CD4-positive, alpha-beta T cell treated with Interleukin-6 at 100 ng/mL for 8 hours (primary cell): Measurements from ENCODE around the gene CFAP92.

Source experiments
- DNase-seq: peaks from one replicate; pipeline ENCODE4 v3.0.0-alpha.2; 2020; ENCODE audit warnings: mixed read lengths, low spot score

CFAP92 gene

GRCh38 chr3:129006864-129007263 is 13.0 kb upstream of the CFAP92 start:
- DNase-seq, result no peak

GRCh38 chr3:129005526-129006303 is 11.8 kb upstream of the CFAP92 start:
- DNase-seq, result no peak

DNA sequence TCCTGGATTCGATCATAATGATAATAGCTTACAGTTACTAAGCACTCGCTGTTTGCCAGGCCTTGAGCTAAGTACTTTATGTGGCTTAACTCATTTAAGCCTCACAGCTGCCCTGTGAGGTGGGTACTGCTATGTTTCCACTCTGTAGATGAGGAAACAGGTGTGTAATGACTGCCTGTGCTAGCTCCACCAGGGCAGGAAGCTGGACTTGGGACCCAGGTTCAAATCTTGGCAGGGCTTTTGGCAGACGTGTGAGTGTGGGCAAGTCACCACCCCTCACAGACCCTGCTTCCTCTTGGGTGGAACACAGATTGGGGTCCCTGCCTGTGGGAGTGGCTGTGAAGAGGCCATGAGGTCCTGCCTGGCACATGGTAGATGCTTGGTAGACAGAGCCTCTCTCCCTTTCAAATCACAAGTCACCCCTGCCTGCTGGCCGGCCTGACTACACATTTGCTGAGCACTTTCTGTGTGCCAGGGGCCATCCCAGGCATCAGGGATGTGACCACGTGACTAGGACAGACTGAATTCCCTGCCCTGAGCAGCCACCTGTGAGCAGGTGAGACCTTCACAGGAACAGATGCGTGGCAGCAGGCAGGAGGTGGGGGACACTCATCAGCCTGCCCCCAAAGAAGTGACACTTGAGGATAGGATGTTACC is 10.9 kb upstream of the CFAP92 start:
- no peak for DNase-seq

DNA sequence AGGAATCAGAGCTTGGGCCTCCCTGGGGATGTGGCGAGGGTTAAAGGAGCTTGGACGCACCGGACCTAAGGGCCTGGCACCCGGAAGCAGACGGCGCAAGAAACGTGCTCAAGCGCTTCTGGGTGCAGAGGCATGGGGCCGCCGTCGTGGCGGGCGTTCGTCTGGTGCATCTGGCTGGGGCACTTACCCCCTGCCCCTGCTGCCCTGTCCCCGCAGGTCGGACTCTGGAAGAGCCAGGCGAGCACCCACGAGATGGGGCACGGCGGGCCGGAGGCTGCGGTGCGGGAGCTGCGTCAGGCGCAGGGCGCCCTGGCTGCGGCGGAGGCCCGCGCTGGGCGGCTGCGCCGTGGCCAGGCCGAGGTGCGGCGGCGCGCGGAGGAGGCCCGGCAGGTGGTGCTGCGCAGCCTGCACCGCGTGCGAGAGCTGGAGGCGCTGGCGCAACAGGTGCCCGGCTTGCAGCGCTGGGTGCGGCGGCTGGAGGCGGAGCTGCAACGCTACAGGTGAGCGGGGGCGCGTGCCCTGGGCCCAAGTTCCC is 9.8 kb upstream of the CFAP92 start:
- peak; percentile 58 for DNase-seq

DNA sequence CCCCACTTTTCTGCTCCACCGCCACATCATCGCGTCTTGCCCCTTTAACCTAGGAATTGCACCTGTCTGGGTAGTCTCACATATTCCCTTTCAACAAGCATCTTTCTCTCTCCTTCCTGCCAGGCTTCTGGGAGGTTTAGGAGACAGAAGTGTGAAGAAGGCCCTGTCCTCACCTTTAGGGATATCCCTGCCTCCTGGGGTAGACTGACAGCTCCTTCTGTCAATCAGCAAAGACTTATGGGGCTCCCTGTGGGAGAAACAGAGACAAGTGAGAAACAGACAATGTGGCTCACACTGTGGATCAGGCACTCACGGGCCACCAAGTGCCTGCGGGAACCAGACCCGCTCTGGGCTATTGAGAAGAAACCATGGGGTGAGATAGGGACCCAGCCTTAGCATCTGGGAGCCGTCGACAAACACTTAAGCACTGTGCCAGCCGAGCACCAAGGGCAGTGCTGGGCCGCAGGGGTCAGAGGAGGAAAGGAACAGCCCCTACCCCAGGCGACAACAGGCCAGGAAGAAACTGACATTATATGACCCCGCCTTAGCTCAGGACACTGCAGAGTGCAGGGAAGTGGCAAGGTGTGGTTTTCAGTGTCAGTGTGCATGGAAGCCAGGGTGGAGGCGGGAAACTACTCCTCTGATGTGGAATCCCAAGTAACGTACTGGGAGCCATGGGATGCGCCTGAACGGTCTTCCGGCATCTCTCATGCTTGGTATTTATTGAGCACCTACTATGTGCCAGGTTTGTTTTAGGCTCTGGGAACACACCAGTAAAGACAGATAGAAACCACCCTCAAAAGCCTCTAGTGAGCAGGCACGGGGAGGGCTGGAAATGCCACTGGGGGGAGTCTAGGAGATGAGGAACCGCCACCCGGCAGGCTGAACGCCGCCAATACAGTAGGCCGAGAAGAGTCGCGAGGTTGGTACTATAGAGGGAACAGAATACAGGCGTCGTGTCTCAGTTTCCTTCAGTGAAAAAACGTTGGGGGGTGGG is 9.0 kb upstream of the CFAP92 start:
- no peak for DNase-seq

- DNase-seq, result no peak
Measured at GRCh38 chr3:129001806-129002572, 8.1 kb upstream of the CFAP92 start.

DNA sequence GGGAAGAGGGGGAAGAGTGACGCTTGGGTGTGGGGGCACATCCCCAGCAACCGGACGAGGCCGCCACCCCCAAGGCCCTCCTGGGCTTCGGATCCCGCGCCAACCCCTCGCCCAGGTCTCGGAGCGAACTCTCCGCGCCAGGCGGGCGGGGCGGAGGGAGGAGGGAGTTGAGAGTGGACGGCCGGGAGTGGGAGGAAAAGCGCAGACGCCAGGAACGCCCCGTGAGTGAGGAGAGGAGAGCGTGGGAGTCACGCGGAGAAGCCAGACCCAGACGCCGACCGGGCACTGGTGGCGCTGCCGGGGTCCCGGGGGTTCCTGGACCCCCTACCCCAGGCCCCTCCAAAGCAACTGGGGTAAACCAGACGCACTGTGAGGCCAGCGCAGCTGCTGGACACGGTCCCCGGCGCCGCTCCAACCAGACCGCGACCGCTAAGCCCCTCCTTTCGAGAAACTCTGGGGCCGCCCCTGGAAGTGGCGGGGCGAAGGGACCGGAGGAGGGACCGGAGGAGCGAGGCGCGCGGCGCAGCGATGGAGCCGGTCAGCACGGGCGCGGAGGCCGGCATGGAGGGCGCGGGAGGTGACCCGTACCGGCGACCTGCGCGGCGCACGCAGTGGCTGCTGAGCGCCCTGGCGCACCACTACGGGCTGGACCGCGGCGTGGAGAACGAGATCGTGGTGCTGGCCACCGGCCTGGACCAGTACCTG is 7.4 kb upstream of the CFAP92 start, which contains the start of gene EFCC1:
TSS of gene EFCC1 (plus strand) at position 204 of the 705 bp plus-strand sequence. CDS start at position 529, 325 bp downstream.
- no peak for DNase-seq

- no peak for DNase-seq
Measured at GRCh38 chr3:129000742-129001100, 6.8 kb upstream of the CFAP92 start.

GRCh38 chr3:128999102-128999501 is 5.2 kb upstream of the CFAP92 start:
- no peak for DNase-seq

DNA sequence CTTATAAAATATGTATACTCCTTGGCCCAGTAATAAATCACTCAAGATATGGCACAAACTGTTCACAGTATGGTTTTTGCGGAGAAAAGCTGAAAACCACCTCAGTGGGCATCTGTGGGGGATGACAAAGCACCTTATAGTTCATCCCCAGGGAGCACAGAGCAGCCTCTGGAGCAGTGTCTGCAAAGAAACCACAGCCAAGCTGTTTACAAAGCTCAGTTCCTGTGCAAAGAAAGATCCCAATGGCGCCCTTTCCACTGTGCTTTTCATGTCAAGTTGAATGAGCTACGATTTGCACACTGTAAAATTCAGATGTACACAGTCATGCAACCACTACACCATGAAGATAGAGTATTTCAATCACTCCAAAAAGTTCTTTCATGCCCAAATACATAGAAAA is 4.7 kb upstream of the CFAP92 start:
- DNase-seq, result no peak

- DNase-seq, result no peak
Measured at GRCh38 chr3:128997486-128998133, 3.7 kb upstream of the CFAP92 start.

GRCh38 chr3:128996726-128997125 is 2.9 kb upstream of the CFAP92 start:
- no peak for DNase-seq

DNA sequence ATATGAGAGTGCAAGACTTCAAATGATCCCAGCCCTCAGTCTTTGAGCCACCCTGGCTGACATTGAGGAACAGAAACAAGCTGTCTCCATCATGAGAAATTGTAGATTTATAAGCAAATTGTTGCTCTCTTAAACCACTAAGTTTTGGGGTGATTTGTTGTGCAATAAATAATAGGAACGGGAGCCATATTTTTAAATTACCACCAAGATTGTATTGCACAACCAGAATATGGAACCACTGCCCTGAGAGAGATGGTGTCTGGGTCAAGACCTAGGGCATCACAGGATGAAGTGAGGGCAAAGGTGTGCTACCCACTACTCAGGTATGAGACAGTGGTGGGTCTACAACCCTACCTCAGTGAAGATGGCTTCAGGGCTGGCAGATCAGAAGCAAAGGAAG is 2.3 kb upstream of the CFAP92 start:
- no peak for DNase-seq

- DNase-seq, result no peak
Measured at GRCh38 chr3:128995737-128996136, 1.9 kb upstream of the CFAP92 start.

- DNase-seq, result no peak
Measured at GRCh38 chr3:128994581-128995546, 988 bp upstream of the CFAP92 start.

DNA sequence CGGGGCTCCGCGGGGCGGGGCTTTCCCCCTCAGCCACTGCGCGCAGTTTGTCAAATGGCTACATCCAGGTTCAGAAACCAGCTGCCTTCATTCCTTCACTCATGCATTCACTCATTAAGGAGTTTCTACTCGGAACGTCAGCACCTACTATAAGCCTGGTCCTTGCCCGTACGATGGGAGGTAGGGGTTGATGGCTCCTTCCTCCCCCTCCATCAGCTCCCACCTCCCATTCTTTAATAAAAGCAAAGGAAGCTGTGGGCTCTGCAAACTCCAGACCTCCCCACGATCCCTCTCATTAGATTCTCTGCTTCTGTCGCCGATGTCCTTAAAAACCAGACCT is 267 bp upstream of the CFAP92 start:
- DNase-seq, result no peak

- DNase-seq, result no peak
Measured at GRCh38 chr3:128992926-128993460, 883 bp downstream of the CFAP92 start.

GRCh38 chr3:128991355-128991895 is 2.5 kb downstream of the CFAP92 start:
- DNase-seq, result no peak

GRCh38 chr3:128988286-128988685 is 5.6 kb downstream of the CFAP92 start:
- DNase-seq, result no peak
